Measurements from ENCODE around the gene SLC1A2. TPM values are rescaled to one million over a fixed set of nuclear protein-coding genes. Genes with fewer than 3 reads are reported as not detected.

Gene SLC1A2
- total RNA-seq, 1 experiment from 2014 or later: 0.25 TPM

GRCh38 chr11:35272391-35272902, 146.9 kb downstream of the SLC1A2 start:
- Histone ChIP-seq H3K27me3 (ENCODE audit: insufficient read depth, low read length) (no peaks in the 10 kb centered on the region), H3K79me2 (ENCODE audit: insufficient read depth, low read length) (no peaks in the 10 kb centered on the region), H3K9ac (ENCODE audit: low read length) (no peak overlapping the region), H3K9me2 (ENCODE audit: insufficient read depth) (no peaks in the 10 kb centered on the region), H4K20me1 (ENCODE audit: insufficient read depth) (no peaks in the 10 kb centered on the region), H3K4me1 (ENCODE audit: control insufficient read depth in 1 of 2, insufficient read depth in 2 of 2, low read length in 2 of 2) (no peaks in the 10 kb centered on the region), H3K9me3 (ENCODE audit: control insufficient read depth in 1 of 2, insufficient read depth in 1 of 2, low read depth in 1 of 2, low read length in 2 of 2) (no peaks in the 10 kb centered on the region), H2AFZ (ENCODE audit: low read depth, low read length, poor library complexity, severe bottlenecking) (no peak overlapping the region), H3K4me3 (replicated peaks in 1 of 2; ENCODE audit: low read depth in 1 of 2, low read length in 2 of 2) (no peak overlapping the region), H3K36me3 (ENCODE audit: control insufficient read depth in 1 of 2, insufficient read depth in 2 of 2, low read length in 2 of 2) (no peaks in the 10 kb centered on the region), H3K4me2 (ENCODE audit: low read length) (no peak overlapping the region), H3K27ac (ENCODE audit: low read depth, low read length) (no peak overlapping the region)
- intact Hi-C loops (cut with micrococcal nuclease): no loop called here
- no TSS peak for BruUV-seq (replicated peaks)
- ChIA-PET POLR2A (no interaction called here), CTCF (no interaction called here), RAD21 (ENCODE audit: low non-redundant PET in 1 of 2, low total read pairs in 2 of 2, uncharacterized antibody in 2 of 2, unreplicated experiment in 2 of 2) (no interaction called here)
- ATAC-seq: no peak
- DNase-seq (ENCODE audit: low read depth, low spot score): no peak
- TF ChIP-seq ZFX (IDR thresholded peaks at IDR 0.05): no peak
- TF ChIP-seq EGR1 (IDR thresholded peaks at IDR 0.05; ENCODE audit: low read depth): no peak
- TF ChIP-seq EZH2 (IDR thresholded peaks at IDR 0.05): no peak
- TF ChIP-seq, protein P1, sequence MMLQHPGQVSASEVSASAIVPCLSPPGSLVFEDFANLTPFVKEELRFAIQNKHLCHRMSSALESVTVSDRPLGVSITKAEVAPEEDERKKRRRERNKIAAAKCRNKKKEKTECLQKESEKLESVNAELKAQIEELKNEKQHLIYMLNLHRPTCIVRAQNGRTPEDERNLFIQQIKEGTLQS (IDR thresholded peaks at IDR 0.05): no peak
- TF ChIP-seq CTCF (IDR thresholded peaks at IDR 0.05 in 2 of 3, conservative IDR thresholded peaks at IDR 0.05 in 1 of 3; ENCODE audit: borderline replicate concordance in 1 of 3, insufficient read depth in 1 of 3, low read depth in 2 of 3, low read length in 2 of 3): no peak
- TF ChIP-seq CEBPB (IDR thresholded peaks at IDR 0.05; ENCODE audit: low read depth): no peak
- no peak for TF ChIP-seq RAD21 (IDR thresholded peaks at IDR 0.05; ENCODE audit: low read depth)
- TF ChIP-seq, protein P2, sequence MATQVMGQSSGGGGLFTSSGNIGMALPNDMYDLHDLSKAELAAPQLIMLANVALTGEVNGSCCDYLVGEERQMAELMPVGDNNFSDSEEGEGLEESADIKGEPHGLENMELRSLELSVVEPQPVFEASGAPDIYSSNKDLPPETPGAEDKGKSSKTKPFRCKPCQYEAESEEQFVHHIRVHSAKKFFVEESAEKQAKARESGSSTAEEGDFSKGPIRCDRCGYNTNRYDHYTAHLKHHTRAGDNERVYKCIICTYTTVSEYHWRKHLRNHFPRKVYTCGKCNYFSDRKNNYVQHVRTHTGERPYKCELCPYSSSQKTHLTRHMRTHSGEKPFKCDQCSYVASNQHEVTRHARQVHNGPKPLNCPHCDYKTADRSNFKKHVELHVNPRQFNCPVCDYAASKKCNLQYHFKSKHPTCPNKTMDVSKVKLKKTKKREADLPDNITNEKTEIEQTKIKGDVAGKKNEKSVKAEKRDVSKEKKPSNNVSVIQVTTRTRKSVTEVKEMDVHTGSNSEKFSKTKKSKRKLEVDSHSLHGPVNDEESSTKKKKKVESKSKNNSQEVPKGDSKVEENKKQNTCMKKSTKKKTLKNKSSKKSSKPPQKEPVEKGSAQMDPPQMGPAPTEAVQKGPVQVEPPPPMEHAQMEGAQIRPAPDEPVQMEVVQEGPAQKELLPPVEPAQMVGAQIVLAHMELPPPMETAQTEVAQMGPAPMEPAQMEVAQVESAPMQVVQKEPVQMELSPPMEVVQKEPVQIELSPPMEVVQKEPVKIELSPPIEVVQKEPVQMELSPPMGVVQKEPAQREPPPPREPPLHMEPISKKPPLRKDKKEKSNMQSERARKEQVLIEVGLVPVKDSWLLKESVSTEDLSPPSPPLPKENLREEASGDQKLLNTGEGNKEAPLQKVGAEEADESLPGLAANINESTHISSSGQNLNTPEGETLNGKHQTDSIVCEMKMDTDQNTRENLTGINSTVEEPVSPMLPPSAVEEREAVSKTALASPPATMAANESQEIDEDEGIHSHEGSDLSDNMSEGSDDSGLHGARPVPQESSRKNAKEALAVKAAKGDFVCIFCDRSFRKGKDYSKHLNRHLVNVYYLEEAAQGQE (IDR thresholded peaks at IDR 0.05; ENCODE audit: low read depth): no peak
- no peak for TF ChIP-seq POLR2A (IDR thresholded peaks at IDR 0.05; ENCODE audit: borderline replicate concordance, extremely low read depth, insufficient read depth, insufficient read length)
- no peak for TF ChIP-seq TCF7L2 (IDR thresholded peaks at IDR 0.05; ENCODE audit: borderline replicate concordance, extremely low read depth, insufficient read depth, insufficient read length)
- no peak for TF ChIP-seq EZH2phosphoT487 (IDR thresholded peaks at IDR 0.05; ENCODE audit: borderline replicate concordance)
- no peak for TF ChIP-seq MAX (IDR thresholded peaks at IDR 0.05)
- no peak for TF ChIP-seq POLR2AphosphoS5 (IDR thresholded peaks at IDR 0.05; ENCODE audit: low read depth, low read length)

Data from HCT116 (cell line).